Heart right ventricle (tissue), 16 donors: Measurements from ENCODE around the gene TTC34. TPM values are rescaled to one million over a fixed set of nuclear protein-coding genes. Genes with fewer than 3 reads are reported as not detected.

Experiments
- ATAC-seq, 8 donors: fragments of 200-7000 bp; cut with Tn5 transposase; one replicate each; pipeline ENCODE4 v1.9.1; 2020; ENCODE audit warnings: mild to moderate bottlenecking in 8 of 8, moderate library complexity in 8 of 8, moderate number of reproducible peaks in 1 of 8
- DNase-seq, 2 donors: peaks; one replicate each; pipeline ENCODE4 v3.0.0-alpha.2; 2020
- H3K27ac ChIP-seq, 10 donors: fragments of 200-600 bp; sonication (generic) in 2 of 10; one replicate each; pipeline versions ENCODE4 v1.5.0 to v1.8.0; 2020 to 2022; ENCODE audit warnings: mild to moderate bottlenecking in 3 of 10
- H3K27me3 ChIP-seq, 7 donors: fragments of 200-600 bp; one replicate each; pipeline ENCODE4 v1.8.0; 2021 to 2022; ENCODE audit warnings: mild to moderate bottlenecking in 2 of 7
- H3K36me3 ChIP-seq, 9 donors: fragments of 200-600 bp; sonication (generic) in 1 of 9; one replicate each; pipeline versions ENCODE4 v1.5.0 to v1.8.0; 2020 to 2022; ENCODE audit warnings: mild to moderate bottlenecking in 2 of 9
- H3K4me1 ChIP-seq, 9 donors: fragments of 200-600 bp; sonication (generic) in 1 of 9; one replicate each; pipeline versions ENCODE4 v1.5.0 to v1.8.0; 2020 to 2022; ENCODE audit warnings: mild to moderate bottlenecking in 4 of 9
- H3K4me3 ChIP-seq, 10 donors: fragments of 200-600 bp; sonication (generic) in 2 of 10; one replicate each; pipeline versions ENCODE4 v1.5.0 to v1.8.0; 2020 to 2022; ENCODE audit warnings: mild to moderate bottlenecking in 7 of 10, moderate library complexity in 2 of 10
- H3K9me3 ChIP-seq, 11 donors: fragments of 200-600 bp in 10 of 11; sonication (generic) in 2 of 11; one replicate each; pipeline versions ENCODE4 v1.5.0 to v1.8.0; 2013 to 2022; ENCODE audit warnings: mild to moderate bottlenecking in 2 of 11, control low read depth in 1 of 11, moderate library complexity in 1 of 11
- WGBS, 2 donors: extraction: QIAGEN DNeasy Blood & Tissue Kit; methylation state at CpG; one replicate each; pipeline ENCODE4 v1.1.7; 2013; ENCODE audit warnings: inconsistent platforms in 1 of 2; 5-methylcytosine and 5-hydroxymethylcytosine counted together
- intact Hi-C, 10 donors: fragments of 100-400 bp; cut with DNase I; formaldehyde crosslinking; loops; one replicate each; pipeline versions ENCODE4 v1.11.1 to v1.14.2; 2022
- polyA plus RNA-seq, 2 donors: library from polyadenylated mRNA; stranded (reverse); fragments of 200-250 nt; gene quantifications; one replicate each; pipeline ENCODE4 v1.2.3, GENCODE V29; 2013
- total RNA-seq, 10 donors: library from RNA; stranded (reverse); fragmentation: NEBNext Ultra II Directional in 3 of 10; extraction: Animal tissue kit (Norgen Biotek cat#: 25700) in 3 of 10; gene quantifications; one replicate each; pipeline versions ENCODE4 v1.2.1 to v1.2.4, GENCODE V29; 2021 to 2023
- TF ChIP-seq, protein P1 (sequence below), 9 donors: fragments of 200-600 bp; sonication (generic) in 2 of 9; IDR thresholded peaks; one replicate each; pipeline versions ENCODE4 v1.5.0 to v1.8.0; 2021 to 2022; ENCODE audit warnings: antibody characterized with exemption in 9 of 9, mild to moderate bottlenecking in 5 of 9, moderate library complexity in 1 of 9
- donor health status: Arrhythmogenic right ventricular cardiomyopathy.
- donor health status: ischemic (EF 13 %, LVEDD 7.1; RV severe dilation, severe dysfunction).
- donor health status: healthy with polysubstance abuse.
- donor health status: DM: no; HTN: yes; CAD: no.
- donor health status: DM: no; HTN: no; CAD: no.
- donor health status: ischemic (EF 25% LVEDD 6.9; RV normal size, moderate dysfunction).
- donor health status: ischemic (EF 25% LVEDD 5.7; RV mildly dilated, moderate dysfunction).
- donor health status: healthy.
- donor health status: DM: yes; HTN: yes; CAD: no.
- donor health status: Ischemic cardiomyopathy.
- donor health status: ischemic (EF 35%, LVEDD 5.7; RV mildly dilated, moderate dysfunction).
- donor health status: nonischemic (EF 11% LVEDD 7.7; RV severe dilation, severe dysfunction).
- donor health status: DM: yes; HTN: yes; CAD: no.
- donor health status: PGD.
- donor health status: ischemic (EF 29% LVEDD 5.4; RV normal size, mild dysfunction).
- donor health status: nonischemic (EF 23%, LVEDD 6.1; RV moderate dilation, normal function).

TTC34 gene
- total and polyA plus RNA-seq, 12 donors = 0.03 to 0.74 (median 0.42) TPM

DNA sequence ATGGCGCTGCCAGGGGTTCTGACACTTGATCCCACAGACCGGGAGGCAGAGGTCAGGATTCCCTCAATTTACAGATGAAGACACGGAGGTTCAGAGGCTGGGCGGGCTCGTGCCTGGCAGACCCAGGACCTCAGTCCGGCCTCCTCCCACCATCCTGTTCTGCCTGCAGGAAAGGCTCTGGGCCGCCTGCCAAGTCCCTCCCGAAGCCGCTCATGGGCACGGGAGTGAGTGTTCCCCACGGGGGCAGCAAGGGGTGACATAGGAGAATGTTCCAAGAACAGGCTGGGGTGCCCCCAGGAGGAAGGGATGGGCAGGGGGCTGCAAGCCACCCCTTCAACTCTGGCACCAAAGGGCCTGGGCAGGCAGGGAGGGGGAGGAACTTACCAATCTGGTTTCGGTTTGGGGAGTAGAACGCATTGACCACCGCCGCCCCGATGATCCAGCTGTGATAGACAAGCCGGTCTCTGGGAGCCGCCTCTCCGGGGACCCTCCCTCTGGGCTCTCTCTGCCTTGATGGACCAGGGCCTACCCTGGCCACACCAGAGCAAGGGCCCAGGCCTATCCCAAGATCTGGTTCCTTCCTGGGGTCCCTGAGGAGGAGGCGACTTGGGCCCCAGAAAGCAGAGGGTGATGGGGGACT lies 207.4 kb downstream of the TTC34 start:
- WGBS, 2 donors = 34 to 60% methylated on average over 20 of the region's 20 CpGs
- peak in 6 of 8 donors; percentile 19 to 78 (median 64) for ATAC-seq
- Histone ChIP-seq H3K4me3 (peak overlapping the region in 9 of 10 donors; percentile 6 to 51 (median 34)), H3K27ac (peak overlapping the region in 1 of 10 donors; percentile 6), H3K4me1 (peaks cover 0 to 16% (median 11%) of the 10 kb centered on the region in 9 donors), H3K36me3 (peaks cover 0 to 8% (median 0%) of the 10 kb centered on the region in 9 donors), H3K9me3 (peaks cover 0 to 15% (median 9%) of the 10 kb centered on the region in 11 donors), H3K27me3 (peaks cover 0 to 26% (median 0%) of the 10 kb centered on the region in 7 donors)
- DNase-seq = peak; percentile 68 to 77
- TF ChIP-seq, protein P1, sequence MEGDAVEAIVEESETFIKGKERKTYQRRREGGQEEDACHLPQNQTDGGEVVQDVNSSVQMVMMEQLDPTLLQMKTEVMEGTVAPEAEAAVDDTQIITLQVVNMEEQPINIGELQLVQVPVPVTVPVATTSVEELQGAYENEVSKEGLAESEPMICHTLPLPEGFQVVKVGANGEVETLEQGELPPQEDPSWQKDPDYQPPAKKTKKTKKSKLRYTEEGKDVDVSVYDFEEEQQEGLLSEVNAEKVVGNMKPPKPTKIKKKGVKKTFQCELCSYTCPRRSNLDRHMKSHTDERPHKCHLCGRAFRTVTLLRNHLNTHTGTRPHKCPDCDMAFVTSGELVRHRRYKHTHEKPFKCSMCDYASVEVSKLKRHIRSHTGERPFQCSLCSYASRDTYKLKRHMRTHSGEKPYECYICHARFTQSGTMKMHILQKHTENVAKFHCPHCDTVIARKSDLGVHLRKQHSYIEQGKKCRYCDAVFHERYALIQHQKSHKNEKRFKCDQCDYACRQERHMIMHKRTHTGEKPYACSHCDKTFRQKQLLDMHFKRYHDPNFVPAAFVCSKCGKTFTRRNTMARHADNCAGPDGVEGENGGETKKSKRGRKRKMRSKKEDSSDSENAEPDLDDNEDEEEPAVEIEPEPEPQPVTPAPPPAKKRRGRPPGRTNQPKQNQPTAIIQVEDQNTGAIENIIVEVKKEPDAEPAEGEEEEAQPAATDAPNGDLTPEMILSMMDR (IDR thresholded peaks at IDR 0.05) = no peak
- intact Hi-C loops = loop anchor here in 3 of 10 donors (5.0 to 10.0 kb wide), 2 partner anchors 43 to 51 kb away; no protein-coding TSS in a partner anchor

DNA sequence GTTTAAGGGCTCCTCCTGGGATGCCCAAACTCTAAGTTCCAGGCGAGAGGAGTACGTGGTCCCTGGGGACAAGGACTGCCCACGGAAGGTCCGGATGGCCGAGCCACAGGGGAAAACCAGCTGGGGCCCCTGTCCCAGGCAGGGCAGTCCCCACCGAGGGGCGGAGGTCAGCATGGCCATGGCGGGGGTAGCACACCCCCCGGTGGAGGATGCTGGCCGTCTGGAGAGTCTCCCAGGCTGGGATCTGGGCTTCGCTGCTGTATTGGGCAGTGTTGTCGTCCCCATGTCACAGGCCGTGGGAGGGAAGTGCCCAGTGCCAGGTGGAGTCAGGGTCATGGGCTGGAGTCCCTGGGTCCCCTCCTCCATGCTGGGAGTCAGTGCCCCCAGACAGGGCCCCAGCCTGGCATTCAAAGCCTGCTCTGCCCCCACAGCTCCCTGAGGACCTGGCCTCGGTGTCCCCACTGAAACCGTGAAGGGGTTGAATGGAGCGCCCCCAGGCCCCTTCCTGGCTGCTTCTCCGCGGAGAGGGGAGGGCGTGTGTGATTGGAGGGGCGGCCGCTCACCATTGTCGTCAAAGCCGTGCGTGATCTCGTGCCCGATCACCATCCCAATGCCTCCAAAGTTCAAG lies 208.1 kb downstream of the TTC34 start:
- intact Hi-C loops = loop anchor here in 3 of 10 donors (5.0 to 10.0 kb wide), 2 partner anchors 44 to 51 kb away; no protein-coding TSS in a partner anchor
- ATAC-seq = no peak
- TF ChIP-seq, protein P1 (IDR thresholded peaks at IDR 0.05) = no peak
- H3K9me3 ChIP-seq = peaks cover 0 to 8% (median 2%) of the 10 kb centered on the region in 11 donors
- peaks cover 0 to 16% (median 11%) of the 10 kb centered on the region in 9 donors for H3K4me1 ChIP-seq
- WGBS, 2 donors = 57 to 62% methylated on average over 26 of the region's 26 CpGs
- H3K27ac ChIP-seq = no peak overlapping the region
- H3K36me3 ChIP-seq = peaks cover 0 to 8% (median 0%) of the 10 kb centered on the region in 9 donors
- peak in 1 of 2 donors; percentile 10 for DNase-seq
- peaks cover 0 to 26% (median 0%) of the 10 kb centered on the region in 7 donors for H3K27me3 ChIP-seq
- H3K4me3 ChIP-seq = peak overlapping the region in 6 of 10 donors; percentile 14 to 51 (median 38)

DNA sequence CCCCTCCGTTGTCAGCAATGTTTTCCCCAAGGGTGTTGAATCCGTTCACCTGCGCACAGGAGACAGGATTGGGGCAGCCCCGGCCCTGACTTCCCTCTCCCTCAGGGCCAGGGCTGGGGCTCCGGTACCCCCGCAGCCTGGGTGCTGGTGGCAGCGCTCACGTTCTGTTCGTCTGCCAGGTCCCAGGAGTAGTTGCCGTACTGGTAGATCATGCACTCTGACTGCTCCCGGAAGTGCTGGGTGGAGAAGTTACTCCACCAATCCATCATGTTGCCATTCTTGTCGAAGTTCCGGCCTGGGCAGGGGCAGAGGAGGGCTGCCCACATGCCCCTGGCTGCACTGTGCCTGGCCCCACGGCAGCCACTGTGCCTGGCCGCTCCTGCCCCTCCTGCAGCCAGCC lies 208.8 kb downstream of the TTC34 start:
- TF ChIP-seq, protein P1 (IDR thresholded peaks at IDR 0.05) = no peak
- intact Hi-C loops = loop anchor here in 3 of 10 donors (5.0 to 10.0 kb wide), 2 partner anchors 45 to 52 kb away; no protein-coding TSS in a partner anchor
- H3K27ac ChIP-seq = no peak overlapping the region
- peak in 1 of 2 donors; percentile 9 for DNase-seq
- peaks cover 2 to 18% (median 11%) of the 10 kb centered on the region in 9 donors for H3K4me1 ChIP-seq
- H3K27me3 ChIP-seq = peaks cover 0 to 26% (median 0%) of the 10 kb centered on the region in 7 donors
- H3K36me3 ChIP-seq = peaks cover 0 to 8% (median 0%) of the 10 kb centered on the region in 9 donors
- no peak overlapping the region for H3K4me3 ChIP-seq
- no peak for ATAC-seq
- H3K9me3 ChIP-seq = peaks cover 0 to under 1% (median 0%) of the 10 kb centered on the region in 11 donors
- 78 to 81% methylated on average over 15 of the region's 15 CpGs for WGBS, 2 donors

DNA sequence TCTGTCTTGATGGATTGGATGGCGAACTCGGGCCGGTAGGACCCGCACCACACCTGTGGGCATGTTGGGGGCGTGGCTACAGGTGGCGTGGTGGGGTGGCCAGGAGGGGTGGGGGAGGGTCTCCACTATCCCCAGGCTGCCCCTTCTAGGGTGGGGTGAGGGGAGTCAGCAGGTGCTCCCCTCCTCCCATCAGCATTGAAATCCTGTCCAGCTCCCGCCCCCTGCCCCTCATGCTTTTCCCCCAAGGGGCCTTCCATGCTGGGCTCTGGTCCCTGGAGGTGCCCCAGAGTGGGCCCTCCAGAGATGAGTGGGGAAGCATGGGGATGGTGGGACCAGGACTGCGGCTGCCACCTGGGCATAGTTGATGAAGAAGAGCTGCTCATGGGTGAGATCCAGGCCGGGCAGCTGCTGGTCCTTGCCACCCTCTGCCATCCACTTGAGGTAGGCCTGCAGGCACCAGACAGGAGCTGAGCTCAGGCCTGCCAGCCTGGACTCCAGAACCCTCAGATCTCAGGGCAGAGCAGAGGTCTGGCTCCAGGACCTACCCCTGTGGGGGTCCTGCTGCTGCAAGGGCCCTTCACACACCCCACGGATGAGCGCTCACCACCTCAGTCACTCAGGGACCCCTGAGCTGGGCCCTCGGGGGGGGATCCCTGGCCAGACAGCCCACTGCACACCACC lies 209.8 kb downstream of the TTC34 start:
- TF ChIP-seq, protein P1 (IDR thresholded peaks at IDR 0.05) = no peak
- Histone ChIP-seq H3K27me3 (peaks cover 0 to 26% (median 0%) of the 10 kb centered on the region in 7 donors), H3K4me3 (no peak overlapping the region), H3K27ac (no peak overlapping the region), H3K4me1 (peaks cover 6 to 26% (median 17%) of the 10 kb centered on the region in 9 donors), H3K9me3 (no peaks in the 10 kb centered on the region), H3K36me3 (peaks cover 0 to 8% (median 0%) of the 10 kb centered on the region in 9 donors)
- intact Hi-C loops = loop anchor here in 3 of 10 donors (5.0 to 10.0 kb wide), 2 partner anchors 46 to 53 kb away; no protein-coding TSS in a partner anchor
- DNase-seq (no peak), ATAC-seq (no peak)
- 96% methylated on average over 11 to 12 of the region's 12 CpGs for WGBS, 2 donors
